Pons (tissue), 1 donor: Measurements from ENCODE around the gene CYTIP.
A peak's percentile ranks its signal among the peaks of the same experiment; 100 is the strongest.

Experiments
- DNase-seq: peaks from one replicate; pipeline ENCODE4 v3.0.0-alpha.2; 2016; ENCODE audit warnings: low spot score

The CYTIP gene

GRCh38 chr2:157463002-157463401 is 19.1 kb upstream of the CYTIP start:
- no peak for DNase-seq

- DNase-seq: no peak
Measured at GRCh38 chr2:157460897-157461296, 17.0 kb upstream of the CYTIP start.

GRCh38 chr2:157460384-157460837 is 16.5 kb upstream of the CYTIP start:
- DNase-seq: no peak

- no peak for DNase-seq
Measured at GRCh38 chr2:157459486-157459885, 15.6 kb upstream of the CYTIP start.

GRCh38 chr2:157447741-157448140 is 3.9 kb upstream of the CYTIP start:
- DNase-seq: no peak

GRCh38 chr2:157447031-157447430 is 3.1 kb upstream of the CYTIP start:
- no peak for DNase-seq

- DNase-seq: no peak
Measured at GRCh38 chr2:157444641-157445040, 752 bp upstream of the CYTIP start.

- peak; percentile 40 for DNase-seq
Measured at GRCh38 chr2:157443090-157443489, 799 bp downstream of the CYTIP start.

GRCh38 chr2:157442636-157443035 is 1.3 kb downstream of the CYTIP start:
- DNase-seq: no peak

- DNase-seq: no peak
Measured at GRCh38 chr2:157442191-157442590, 1.7 kb downstream of the CYTIP start.

- DNase-seq: no peak
Measured at GRCh38 chr2:157441072-157441454, 2.8 kb downstream of the CYTIP start.

- no peak for DNase-seq
Measured at GRCh38 chr2:157440404-157441071, 3.4 kb downstream of the CYTIP start.

GRCh38 chr2:157439824-157440186 is 4.1 kb downstream of the CYTIP start:
- DNase-seq: no peak

GRCh38 chr2:157438863-157439823 is 4.7 kb downstream of the CYTIP start:
- DNase-seq: no peak

- no peak for DNase-seq
Measured at GRCh38 chr2:157433394-157433793, 10.5 kb downstream of the CYTIP start.

- DNase-seq: no peak
Measured at GRCh38 chr2:157432475-157433106, 11.3 kb downstream of the CYTIP start.

GRCh38 chr2:157431176-157431575 is 12.7 kb downstream of the CYTIP start:
- DNase-seq: no peak

GRCh38 chr2:157428500-157429175 is 15.3 kb downstream of the CYTIP start:
- no peak for DNase-seq

GRCh38 chr2:157427922-157428303 is 16.0 kb downstream of the CYTIP start:
- no peak for DNase-seq

GRCh38 chr2:157427003-157427921 is 16.6 kb downstream of the CYTIP start:
- no peak for DNase-seq

- DNase-seq: no peak
Measured at GRCh38 chr2:157426477-157426994, 17.4 kb downstream of the CYTIP start.
